HG02943 (cell line): ENCODE results near the gene RTL10.

Source experiments
- ATAC-seq: cut with Tn5 transposase; IDR thresholded peaks from one replicate; pipeline ENCODE4 v1.9.1; 2021; ENCODE audit warnings: mild to moderate bottlenecking, low read depth, moderate library complexity; ENCODE audit not compliant: unreplicated experiment

Gene RTL10

DNA sequence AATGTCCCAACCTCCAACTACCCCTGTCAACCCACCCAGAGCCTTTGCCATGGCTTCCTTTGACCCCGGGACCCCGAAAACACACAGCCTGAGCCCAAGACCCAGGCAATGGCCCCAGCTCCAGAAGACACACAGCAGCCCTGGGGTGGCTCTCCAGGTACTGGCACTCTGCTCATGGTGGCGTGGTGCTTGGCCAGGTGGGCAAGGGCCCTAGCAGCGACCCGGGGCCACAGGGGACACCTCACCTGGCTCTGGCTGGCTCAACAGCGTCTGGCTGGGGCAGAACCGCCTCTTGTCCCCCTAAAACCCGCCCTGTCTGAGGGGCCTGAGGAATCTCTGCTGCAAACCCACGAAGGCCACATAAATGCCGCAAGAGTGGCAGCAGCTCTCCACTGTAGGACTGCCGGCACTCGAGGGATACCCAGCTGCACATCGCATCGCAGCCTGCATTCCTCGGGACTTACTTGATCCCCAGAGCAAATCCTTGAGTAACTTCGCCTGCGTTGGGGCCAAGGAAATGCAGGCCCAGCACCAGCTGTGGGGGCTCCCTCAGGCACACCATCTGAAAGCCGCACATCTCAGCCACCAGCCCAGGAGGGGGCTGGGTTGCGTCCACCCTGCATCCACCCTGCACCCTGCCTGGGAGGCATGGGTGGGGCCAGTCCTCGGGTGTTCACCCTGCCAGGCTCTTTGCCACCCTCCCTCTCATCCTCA, 23.1 kb upstream of the RTL10 start:
- no peak for ATAC-seq

DNA sequence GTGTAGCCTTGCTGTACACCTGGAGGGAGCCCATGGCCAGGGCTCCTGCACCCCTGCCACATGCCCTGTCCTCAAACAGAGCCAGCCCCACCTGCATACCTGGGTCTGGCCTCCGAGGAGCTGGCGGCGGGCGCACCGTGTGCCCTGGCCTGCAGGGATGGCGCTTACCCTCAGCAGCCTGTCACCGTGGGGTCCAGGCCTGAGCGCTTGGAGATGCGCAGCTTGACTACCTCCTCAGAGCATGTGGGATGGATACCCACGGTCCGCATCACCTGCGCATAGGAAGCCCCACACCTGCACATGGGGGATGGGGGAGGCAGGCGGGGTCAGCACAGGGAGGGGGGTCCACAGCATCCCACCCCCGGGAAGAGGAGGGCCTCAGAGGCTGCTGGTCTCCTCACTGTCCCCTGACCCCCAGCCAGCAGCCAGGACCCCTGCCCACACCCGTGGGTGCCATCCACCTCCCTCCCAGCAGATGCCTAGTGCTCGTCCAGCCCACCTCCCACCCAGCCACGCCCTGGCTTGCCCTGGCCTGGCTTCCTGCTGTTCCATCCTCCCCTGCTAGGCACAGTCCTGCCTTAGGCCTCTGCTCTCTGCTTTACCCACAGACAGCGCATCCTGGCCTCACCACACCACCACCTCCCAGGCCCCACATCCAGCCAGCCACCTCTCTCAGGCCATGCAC, 22.4 kb upstream of the RTL10 start:
- ATAC-seq, result no peak

DNA sequence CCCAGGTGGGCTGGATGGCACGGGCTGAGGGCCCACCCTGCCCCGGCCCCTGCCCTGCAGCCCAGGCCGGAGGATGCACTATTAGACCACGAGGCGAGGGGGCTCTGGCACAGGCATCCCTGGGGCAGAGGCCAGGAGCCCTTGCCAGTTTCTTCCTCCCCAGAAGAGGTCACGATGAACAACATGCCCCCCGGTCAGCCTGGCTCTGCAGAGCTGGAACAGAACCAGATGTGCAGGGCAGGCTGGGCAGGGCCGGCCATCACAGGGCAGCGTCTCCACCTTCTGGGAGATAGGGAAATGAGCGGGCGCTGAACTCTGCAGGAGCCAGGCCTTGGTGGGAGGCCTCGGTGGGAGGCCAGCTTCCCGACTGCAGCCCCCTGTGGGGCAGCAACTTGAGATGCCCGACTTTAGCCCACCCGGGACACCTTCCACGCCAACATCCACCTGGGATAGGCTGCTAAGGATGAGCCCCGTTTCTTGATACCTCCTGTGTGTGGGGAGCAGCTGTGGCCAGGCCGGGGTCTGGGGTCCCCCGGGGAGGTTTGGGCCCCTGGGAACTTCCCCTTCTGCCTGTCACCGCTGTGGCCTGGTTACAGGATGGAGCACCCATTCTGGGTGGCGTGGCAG, 21.8 kb upstream of the RTL10 start:
- no peak for ATAC-seq

DNA sequence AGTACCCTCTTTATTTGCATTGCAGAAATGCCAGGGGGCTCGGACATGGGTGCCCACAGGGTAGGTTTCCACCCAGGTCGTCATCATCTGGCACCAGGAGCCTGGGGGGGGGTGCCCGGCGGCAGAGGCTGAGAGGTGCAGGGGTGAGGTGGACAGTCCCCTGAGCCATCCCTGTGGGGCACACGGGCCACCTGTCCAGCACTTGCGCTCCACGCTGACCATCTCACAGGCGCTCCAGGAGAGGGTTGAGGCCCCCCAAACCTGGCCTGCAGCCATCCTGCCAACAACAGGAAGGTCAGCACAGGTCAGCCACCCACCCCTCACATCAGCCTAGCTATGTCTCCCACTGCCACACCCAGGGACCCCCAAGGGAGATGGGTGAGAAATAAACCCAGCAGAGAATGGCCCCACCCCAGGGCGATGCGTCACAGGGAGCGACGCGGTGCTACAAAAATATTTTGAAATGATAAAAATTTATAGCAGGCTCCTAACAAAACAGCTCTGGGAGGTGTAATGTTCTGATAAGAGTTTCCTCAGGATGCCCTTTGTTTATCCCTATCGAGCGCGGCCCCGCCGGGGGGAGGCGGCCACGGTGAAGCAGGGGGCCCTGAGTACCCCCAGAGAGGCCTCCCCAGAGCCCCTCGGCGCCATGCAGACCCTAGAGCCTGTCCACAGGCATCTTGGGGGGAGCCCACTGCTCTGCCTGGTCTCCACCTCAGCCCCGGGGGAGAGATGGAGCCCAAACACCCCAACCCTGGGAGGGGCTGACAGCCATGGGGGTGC, 21.0 kb upstream of the RTL10 start:
- ATAC-seq, result no peak

DNA sequence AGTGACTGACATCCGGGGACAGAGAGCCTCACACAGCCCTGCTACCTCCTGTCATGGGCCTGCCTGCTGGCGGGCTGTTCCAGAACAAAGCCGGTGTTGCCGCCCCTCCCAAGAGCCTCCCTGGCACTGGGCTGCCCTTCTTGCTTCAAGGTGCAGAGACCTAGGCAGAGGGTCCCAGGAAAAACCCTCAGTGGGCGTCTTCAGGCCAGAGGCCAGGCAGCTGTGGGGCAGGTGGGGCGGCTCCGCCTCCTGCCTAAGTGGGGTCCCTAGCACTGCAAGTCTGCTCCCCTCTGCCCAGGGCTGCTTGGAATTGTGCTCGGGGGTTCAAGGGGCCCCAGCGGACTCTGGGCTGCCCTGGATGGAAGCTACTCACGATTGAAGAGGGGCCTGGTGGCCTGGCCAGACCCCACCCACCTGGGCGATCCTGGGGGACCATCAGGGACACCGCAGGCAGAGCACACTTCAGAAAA, 20.4 kb upstream of the RTL10 start:
- no peak for ATAC-seq

DNA sequence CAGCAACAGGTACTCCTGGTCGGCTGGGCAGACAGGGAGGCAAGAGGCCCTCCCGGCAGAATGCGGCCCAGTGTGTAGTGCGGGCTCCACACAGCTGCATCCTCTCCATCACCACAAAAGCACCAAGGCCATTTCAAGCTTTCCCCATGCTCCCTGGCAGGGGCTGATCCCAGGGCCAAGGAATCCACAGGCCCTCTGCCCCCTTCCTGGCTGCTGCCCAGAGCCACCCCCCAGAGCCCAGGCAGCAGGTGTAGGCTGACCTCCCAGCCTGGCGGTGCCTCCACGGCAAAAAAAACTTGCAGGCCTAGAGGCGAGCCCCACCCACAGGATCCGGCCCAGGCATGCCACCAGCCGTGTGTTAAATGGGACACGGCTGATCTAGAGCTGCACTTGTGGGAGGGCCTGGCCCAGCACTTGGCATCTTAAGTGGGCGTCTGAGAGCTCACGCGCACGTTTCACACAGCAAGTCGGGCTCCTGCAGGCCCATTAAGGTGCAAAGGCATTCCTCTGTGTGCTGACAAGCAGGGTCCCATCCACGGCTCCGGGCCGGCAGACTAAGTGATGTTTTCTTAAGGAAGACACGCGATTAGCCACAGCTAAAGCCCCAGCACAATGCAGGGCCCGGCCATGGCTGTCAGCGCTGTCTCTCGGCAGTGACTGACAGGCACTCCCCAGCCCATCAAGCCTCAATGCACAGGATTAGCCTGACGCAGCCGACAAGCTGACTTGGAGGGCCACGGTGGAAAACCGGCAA, 19.8 kb upstream of the RTL10 start:
- ATAC-seq, result no peak

DNA sequence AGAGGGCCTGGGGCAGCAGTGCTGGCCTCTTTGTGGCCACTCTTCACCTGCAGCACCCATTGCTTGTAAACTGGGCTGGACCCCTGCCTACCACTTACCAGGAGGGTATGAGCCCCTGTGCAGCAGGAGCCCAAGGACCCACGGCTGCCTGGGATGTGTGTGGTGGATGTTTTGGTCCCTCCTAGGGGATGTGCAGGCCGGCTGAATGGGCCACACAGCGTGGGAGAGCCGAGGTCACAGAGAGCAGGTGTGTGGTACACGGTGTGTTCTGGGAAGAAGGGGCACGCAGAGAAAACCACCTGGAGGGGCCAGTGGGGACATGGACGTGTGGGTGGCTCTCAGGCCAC, 19.3 kb upstream of the RTL10 start:
- ATAC-seq, result no peak

DNA sequence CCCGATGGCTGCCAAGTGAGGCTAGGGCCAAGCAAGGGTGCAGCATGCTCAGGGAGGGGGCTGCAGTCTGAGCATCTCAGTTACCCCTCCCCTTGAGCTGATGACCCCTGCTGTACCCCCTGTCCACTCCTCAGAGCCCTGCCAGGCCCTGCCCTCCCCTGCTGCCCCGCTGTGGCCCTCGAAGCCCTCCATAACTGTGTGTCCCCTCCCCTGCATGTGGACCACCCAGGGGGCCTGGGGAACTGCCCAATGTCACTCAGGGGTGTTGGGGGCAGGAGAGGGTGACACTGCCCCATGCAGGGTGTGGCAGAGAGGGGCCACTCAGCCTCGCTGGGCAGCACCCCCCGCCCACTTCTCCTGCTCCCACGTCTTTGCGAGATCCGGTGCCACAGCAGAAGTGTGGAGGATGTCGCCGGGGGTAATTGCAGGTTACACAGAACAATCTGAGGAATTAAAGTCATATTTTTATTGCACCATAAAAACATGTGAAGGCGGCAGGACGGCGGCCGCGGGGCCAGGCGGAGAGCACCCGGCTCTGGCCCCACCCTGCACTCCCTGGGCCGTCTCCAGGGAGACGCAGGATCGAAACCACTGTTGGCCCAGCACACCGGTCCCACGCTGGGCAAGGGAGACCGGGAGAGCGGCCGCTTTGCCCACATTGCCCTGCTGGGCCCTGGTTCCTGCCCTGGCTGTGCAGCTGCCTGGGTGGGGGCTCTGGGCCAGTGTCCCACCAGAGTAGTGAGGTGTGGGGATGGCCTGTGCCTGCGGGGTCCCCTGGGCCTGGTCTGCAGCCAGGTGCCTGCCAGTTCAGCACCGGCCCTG, 18.7 kb upstream of the RTL10 start:
- ATAC-seq, result no peak

DNA sequence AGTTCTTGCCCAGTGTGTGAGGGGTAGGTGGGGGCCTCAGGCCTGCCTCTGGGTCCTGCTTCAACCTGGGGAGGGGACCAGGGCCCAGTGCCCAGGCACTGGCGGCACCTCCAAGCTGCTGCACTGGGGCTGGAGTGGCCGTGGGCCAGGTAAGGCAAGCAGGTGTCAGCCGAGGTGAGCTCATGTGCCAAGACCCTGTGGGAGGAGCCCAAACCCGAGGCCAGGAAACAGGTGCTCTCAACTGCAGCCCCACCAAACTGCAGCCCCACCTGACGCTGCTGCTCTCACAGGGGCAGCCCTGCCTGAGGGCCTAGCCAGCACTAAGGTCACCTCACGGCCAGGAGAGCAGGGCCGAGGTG, 18.1 kb upstream of the RTL10 start:
- no peak for ATAC-seq

DNA sequence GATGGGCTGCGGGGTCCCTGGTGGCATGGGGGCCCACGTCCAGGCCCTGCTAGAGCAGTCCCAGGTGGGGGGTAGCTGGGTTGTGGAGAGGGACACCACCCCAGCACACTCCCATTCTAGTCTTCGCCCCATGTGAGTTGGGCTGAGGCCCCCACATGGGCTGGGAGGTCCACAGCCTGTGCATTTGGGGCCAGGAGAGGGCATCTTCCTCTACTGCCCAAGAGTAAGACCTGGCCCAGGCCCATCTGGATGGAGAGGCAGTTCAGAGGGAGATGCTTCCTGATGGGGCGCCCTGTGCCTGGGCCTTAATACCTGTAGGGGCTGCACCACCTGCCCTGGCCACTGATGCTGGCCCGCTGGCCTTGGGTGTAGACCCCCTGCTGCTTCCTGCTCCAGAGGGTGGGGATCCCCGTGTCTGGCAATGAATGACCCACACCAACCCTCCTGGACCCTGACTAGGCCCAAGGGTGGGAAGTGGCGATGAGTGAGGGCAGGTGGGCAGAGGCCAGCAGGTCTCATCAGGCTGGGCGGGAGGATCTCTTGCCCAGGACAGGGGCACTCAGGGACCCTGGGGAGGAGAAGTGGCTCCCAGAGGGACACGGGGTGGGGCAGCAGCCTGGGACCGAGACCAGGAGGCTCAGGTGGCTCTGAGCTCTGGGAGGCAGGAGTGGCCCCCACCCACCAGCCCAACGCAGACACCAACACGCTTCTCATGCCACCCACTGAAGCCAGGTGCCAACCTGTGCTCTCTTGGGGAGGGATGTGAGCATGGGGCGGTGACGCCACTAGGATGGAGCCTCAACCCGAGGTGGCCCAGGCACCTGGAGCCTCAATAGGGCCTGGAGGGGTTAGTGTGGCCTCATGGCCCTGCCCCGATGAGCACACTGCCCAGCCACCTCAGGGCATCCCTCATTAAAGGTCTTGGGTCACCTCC, 17.4 kb upstream of the RTL10 start:
- no peak for ATAC-seq

DNA sequence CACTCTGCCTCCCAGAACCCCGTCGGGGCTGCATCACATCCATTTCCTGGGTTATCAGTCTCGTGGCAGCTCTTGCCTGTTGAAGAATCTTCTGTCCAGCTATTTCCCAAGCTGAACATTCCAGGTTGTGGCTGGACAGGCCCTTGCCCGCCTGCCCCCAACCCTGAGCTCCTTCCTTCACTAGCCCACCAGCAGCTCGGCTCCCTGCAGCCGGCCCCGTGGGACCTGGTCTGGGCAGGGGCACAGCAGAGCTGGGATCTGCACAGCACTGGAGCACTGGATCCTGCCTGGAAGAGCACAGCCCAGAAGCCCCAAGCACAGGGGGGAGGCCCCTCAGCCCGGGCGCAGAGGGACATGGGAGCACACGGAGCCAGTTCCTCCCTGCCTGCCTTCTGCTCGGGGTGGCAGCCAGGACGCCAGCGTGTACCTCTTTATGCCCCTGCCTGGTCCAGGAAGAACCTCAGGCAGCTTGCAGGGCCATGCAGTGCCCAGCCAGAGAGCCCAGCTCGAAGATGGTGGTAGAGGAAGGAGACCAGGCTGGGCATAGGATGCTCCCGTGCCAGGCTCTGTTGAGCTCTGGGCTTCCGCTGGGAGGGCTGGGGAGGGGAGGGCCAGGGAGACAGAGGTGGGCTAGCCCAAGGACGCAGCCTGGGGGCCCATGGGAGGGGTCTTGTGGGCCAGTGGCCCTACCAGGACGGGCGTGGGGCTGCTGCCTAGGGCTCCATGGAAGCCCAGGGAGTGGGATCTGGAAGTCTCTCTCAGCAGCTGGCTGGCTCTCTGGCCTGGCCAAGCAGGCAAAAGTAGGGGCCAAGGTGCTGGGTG, 16.6 kb upstream of the RTL10 start:
- ATAC-seq, result no peak

DNA sequence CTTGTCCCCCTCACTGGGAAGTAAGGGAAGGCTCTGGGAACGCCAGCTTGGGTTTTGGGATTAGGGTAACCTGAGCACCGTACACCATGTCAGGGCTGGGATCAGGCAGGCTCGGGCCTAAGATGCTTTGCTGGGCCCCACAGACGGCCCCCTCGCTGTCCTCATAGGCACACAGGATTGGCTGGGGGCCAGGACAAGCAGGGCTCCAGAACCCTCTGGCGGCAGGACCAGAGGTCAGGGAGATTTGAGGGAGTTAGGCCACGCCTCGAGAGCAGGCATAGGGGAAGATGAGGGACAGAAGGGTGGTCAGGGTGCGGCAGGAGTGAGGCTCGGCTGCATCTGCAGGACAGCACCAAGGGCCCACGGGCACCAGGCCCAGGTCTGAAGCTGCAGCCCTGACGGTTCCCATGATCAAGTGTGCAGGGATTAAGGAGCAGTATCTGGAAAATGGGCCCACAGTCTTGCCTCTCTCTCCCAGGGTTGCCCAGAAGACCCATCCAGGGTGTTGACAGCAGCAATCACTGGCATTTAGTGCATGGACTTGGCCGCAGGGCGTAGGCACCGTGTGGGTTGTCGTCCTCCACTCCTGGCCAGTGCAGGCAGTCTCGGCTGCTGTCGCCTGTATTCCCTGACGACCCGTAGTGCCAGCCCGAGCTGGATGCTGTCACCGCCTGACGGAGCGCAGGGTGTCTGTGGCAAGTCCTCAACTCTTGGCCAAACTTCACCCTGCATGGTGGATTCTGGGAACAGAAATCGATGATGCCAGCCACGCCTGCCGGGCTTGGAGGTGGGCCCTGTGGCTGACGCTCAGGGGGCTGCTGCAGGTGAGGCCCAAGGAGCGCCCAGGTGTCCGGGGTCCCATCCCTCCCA, 15.7 kb upstream of the RTL10 start:
- ATAC-seq, result no peak

DNA sequence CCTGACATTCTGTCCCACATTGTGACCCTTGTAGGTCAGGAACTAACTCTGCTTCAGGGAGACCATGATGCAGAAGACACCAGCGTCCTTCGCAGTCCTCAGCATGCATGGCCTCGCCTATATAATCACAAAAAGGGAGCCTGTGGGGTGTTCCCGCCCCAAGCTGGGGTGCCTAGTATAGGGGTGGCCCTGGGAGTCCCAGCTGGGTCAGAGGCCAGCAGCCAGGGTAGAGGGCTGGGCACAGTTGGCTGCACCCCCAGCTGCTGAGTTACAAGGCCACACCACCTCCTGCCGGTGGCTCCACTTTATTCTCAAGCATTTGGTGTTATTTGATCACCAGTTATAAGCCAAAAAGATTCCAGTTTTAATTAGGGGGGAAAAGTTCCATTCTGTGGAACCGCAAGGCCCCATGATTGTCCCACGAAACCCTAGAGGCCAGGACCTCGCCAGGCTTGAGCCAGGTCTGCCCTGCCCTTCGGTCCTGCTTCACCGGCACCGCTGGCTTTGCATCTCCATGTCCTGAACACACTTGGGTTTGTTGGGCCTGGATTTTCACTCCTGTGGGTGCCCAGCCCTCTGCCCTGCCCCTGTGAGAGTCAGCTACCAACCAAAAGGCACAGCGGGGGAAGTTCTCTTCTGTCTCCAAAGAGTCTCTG, 15.0 kb upstream of the RTL10 start:
- no peak for ATAC-seq

DNA sequence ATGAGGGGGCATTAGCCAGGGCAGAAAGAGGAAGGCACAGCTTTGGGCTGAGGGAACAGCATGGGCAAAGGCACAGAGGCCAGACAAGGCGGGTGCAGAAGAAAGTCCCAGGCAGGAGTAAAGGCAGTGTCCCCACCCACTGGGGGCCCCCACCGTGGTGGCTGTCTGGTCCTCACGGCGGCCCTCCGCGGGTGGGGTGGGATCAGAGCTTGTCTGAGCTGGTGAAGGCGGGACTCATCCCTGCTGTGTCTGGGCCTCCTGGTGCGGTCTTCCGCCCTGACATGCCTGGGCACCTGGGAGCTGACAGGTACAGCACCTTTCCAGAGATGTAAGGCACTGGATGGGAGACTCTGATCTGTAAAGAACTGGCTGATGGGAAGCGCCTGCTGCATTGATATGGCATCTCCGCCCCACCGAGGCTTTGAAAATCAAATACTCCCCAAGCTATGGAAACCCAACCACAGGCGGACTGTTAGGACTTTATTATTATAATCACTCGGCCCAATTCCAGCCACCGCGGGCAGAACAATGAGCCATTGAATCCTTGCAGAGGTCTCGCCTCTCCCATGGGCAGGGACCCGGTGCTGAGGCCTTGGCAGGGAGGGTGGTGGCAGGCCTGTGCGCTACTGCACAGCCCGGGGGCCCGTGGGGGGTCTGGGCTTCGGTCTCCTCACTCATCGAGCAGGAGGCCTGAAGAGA, 14.2 kb upstream of the RTL10 start:
- ATAC-seq, result no peak

DNA sequence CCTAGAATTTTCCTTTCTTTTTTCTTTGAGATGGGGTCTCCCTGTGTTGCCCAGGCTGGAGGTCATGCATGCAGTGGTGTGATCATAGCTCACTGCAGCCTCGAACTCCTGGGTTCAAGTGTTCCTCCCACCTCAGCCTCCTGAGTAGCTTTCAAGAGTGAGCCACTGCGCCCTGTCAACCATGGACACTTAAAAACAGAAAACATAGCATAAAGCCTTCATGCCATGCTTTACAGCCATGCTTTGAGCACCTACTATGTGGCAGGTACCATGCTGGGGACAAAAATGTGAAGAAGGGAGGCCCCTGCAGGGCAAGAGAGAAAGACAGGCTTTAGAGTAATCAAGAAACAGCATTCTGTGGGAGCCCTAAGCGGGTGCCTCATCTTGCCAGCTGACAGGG, 13.7 kb upstream of the RTL10 start:
- no peak for ATAC-seq

DNA sequence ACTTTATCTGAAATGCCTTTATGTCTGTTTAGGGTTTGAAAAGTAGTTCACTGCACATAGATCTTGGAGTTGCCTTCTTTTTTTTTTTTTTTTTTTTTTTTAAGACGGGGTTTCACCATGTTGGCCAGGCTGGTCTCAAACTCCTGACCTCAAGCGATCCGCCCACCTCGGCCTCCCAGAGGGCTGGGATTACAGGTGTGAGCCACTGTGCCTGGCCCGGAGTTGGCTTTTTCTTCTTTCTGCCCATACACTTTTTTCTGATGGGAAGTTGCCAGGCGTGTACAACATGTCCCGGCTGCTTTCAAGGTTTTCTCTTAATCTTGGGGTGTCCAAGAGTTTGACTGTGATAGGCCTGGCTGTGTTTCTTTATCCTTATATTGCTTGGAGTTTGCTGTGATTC, 12.9 kb upstream of the RTL10 start:
- ATAC-seq, result no peak
